OCI-LY3 (cell line): ENCODE results near the gene TP53.

ENCODE experiments used
- H2AFZ ChIP-seq: fragments of 200-600, 300-600 bp; shearing (Covaris generic); 2 replicates; pipeline ENCODE4 v1.6.0; 2014; ENCODE audit warnings: antibody characterized with exemption, low read depth, low read length
- H3K27ac ChIP-seq: fragments of 200-600, 300-600 bp; sonication (generic); 2 replicates; pipeline ENCODE4 v1.5.1; 2014; ENCODE audit warnings: mild to moderate bottlenecking, low read length, moderate library complexity, mixed read lengths
- H3K27me3 ChIP-seq: fragments of 200-600, 300-600 bp; sonication (generic); 2 replicates; pipeline ENCODE4 v1.6.1; 2014; ENCODE audit warnings: low read depth, low read length, mixed read lengths
- H3K36me3 ChIP-seq: fragments of 200-600, 300-600 bp; sonication (generic); replicated peaks from 2 replicates; pipeline ENCODE3; 2014; ENCODE audit warnings: low read depth, low read length, mixed read lengths
- H3K4me1 ChIP-seq: fragments of 300-600, 200-600 bp; sonication (generic); 2 replicates; pipeline ENCODE4 v1.6.1; 2014; ENCODE audit warnings: low read length, mixed read lengths
- H3K4me2 ChIP-seq: fragments of 200-600, 300-600 bp; sonication (generic); 2 replicates; pipeline ENCODE4 v1.6.1; 2014; ENCODE audit warnings: low read length, mixed read lengths
- H3K4me3 ChIP-seq: fragments of 300-600, 200-600 bp; sonication (generic); 2 replicates; pipeline ENCODE4 v1.5.1; 2014; ENCODE audit warnings: antibody characterized with exemption, mild to moderate bottlenecking, low read length, moderate library complexity
- H3K79me2 ChIP-seq: fragments of 300-600, 200-600 bp; shearing (Covaris generic); 2 replicates; pipeline ENCODE4 v1.6.1; 2014; ENCODE audit warnings: mild to moderate bottlenecking, low read length, mixed read lengths
- H3K9ac ChIP-seq: fragments of 300-600, 200-600 bp; shearing (Covaris generic); 2 replicates; pipeline ENCODE4 v1.6.0; 2014; ENCODE audit warnings: mild to moderate bottlenecking, low read length, moderate library complexity
- H3K9me3 ChIP-seq: fragments of 200-600, 300-600 bp; shearing (Covaris generic); 2 replicates; pipeline ENCODE4 v1.6.1; 2014; ENCODE audit warnings: low read length, mixed read lengths; ENCODE audit not compliant: insufficient read depth
- H4K20me1 ChIP-seq: fragments of 200-600, 300-600 bp; sonication (generic); 2 replicates; pipeline ENCODE4 v1.6.1; 2016; ENCODE audit warnings: low read length, mixed read lengths; ENCODE audit not compliant: insufficient read depth
- EZH2phosphoT487 ChIP-seq: fragments of 200-600 bp; shearing (Covaris generic); IDR thresholded peaks from 2 replicates; pipeline ENCODE4 v1.6.1; 2018; ENCODE audit warnings: antibody characterized with exemption, mixed run types, low read depth
- TF ChIP-seq, protein P1 (sequence below): fragments of 200-600, 300-600 bp; sonication (generic); IDR thresholded peaks from 2 replicates; pipeline ENCODE4 v1.5.1; 2014; ENCODE audit warnings: antibody characterized with exemption, low read length, low read depth

Gene TP53

DNA sequence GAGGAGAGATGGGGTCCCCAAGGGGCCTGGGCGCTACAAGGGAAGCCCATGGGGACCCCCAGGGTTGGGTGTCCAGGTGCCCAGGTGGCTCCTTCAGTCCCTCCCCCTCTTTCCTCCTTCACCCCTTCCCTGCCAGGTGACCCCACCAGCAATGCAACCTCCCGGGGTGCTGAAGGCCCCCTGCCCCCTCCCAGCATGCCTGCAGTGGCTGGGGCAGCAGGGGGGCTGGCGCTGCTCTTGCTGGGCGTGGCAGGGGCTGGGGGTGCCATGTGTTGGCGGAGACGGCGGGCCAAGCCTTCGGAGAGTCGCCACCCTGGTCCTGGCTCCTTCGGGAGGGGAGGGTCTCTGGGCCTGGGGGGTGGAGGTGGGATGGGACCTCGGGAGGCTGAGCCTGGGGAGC lies 21.7 kb upstream of the TP53 start:
- no peaks in the 10 kb centered on the region for H3K9me3 ChIP-seq
- peaks cover 9% of the 10 kb centered on the region for H3K4me1 ChIP-seq
- H3K36me3 ChIP-seq: no peaks in the 10 kb centered on the region
- TF ChIP-seq, protein P1, sequence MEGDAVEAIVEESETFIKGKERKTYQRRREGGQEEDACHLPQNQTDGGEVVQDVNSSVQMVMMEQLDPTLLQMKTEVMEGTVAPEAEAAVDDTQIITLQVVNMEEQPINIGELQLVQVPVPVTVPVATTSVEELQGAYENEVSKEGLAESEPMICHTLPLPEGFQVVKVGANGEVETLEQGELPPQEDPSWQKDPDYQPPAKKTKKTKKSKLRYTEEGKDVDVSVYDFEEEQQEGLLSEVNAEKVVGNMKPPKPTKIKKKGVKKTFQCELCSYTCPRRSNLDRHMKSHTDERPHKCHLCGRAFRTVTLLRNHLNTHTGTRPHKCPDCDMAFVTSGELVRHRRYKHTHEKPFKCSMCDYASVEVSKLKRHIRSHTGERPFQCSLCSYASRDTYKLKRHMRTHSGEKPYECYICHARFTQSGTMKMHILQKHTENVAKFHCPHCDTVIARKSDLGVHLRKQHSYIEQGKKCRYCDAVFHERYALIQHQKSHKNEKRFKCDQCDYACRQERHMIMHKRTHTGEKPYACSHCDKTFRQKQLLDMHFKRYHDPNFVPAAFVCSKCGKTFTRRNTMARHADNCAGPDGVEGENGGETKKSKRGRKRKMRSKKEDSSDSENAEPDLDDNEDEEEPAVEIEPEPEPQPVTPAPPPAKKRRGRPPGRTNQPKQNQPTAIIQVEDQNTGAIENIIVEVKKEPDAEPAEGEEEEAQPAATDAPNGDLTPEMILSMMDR: no peak
- TF ChIP-seq EZH2phosphoT487: no peak
- no peak overlapping the region for H3K4me2 ChIP-seq
- no peaks in the 10 kb centered on the region for H4K20me1 ChIP-seq
- H3K9ac ChIP-seq: no peak overlapping the region
- H2AFZ ChIP-seq: no peak overlapping the region
- no peak overlapping the region for H3K27ac ChIP-seq
- H3K27me3 ChIP-seq: peaks cover 16% of the 10 kb centered on the region
- H3K4me3 ChIP-seq: no peak overlapping the region
- H3K79me2 ChIP-seq: no peaks in the 10 kb centered on the region

DNA sequence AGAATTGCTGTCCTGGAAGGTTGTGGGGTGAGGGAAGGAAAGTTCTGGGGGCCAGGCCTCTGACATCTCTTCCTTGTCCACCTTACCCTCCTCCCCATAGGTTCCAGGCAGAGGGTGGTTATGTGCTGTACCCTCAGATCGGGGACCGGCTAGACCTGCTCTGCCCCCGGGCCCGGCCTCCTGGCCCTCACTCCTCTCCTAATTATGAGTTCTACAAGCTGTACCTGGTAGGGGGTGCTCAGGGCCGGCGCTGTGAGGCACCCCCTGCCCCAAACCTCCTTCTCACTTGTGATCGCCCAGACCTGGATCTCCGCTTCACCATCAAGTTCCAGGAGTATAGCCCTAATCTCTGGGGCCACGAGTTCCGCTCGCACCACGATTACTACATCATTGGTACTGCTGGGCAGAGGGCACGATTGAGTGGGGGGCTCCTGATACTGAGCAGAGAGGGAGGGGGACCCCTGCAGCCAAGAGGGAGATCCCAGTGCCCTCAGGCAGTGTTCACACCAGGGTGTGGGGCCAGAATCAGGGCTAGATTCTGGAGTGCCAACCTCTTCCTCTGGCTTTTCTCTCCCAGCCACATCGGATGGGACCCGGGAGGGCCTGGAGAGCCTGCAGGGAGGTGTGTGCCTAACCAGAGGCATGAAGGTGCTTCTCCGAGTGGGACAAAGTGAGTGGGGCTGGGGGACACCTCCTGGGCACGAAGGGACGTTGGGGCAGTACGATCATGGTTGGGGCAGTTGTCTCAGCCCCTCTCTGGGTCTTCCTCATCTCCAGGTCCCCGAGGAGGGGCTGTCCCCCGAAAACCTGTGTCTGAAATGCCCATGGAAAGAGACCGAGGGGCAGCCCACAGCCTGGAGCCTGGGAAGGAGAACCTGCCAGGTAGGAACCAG lies 20.8 kb upstream of the TP53 start:
- H3K9ac ChIP-seq: no peak overlapping the region
- H3K27me3 ChIP-seq: peaks cover 11% of the 10 kb centered on the region
- no peak overlapping the region for H3K27ac ChIP-seq
- H3K4me2 ChIP-seq: no peak overlapping the region
- no peaks in the 10 kb centered on the region for H3K79me2 ChIP-seq
- no peak overlapping the region for H3K4me3 ChIP-seq
- H3K4me1 ChIP-seq: peaks cover 9% of the 10 kb centered on the region
- no peaks in the 10 kb centered on the region for H4K20me1 ChIP-seq
- no peak overlapping the region for H2AFZ ChIP-seq
- H3K9me3 ChIP-seq: no peaks in the 10 kb centered on the region
- no peaks in the 10 kb centered on the region for H3K36me3 ChIP-seq
- TF ChIP-seq, protein P1: no peak
- no peak for TF ChIP-seq EZH2phosphoT487

DNA sequence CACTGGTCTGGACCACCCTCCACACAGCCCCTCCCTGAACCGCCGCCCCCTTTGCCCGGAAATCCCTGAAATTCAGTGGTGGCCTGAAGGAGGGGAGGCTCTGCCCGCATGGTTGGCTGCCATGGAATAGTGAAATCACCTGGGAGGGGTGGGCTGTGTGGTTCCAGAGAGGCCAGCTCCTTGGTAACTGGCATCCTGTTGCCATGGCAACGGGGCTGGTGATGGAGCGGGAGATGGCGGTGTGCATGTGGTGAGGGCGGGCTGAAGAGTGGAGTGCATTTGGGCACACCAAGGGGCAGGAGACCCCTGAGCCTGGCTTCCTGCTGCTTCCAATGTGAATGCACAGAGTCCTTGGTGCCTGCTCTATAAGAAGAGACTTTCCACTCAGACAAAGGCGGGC lies 20.2 kb upstream of the TP53 start:
- H4K20me1 ChIP-seq: no peaks in the 10 kb centered on the region
- H3K9me3 ChIP-seq: no peaks in the 10 kb centered on the region
- H3K4me1 ChIP-seq: peaks cover 9% of the 10 kb centered on the region
- H3K36me3 ChIP-seq: no peaks in the 10 kb centered on the region
- no peak overlapping the region for H3K27ac ChIP-seq
- H3K4me2 ChIP-seq: no peak overlapping the region
- H3K9ac ChIP-seq: no peak overlapping the region
- no peak overlapping the region for H3K4me3 ChIP-seq
- peaks cover 11% of the 10 kb centered on the region for H3K27me3 ChIP-seq
- H2AFZ ChIP-seq: no peak overlapping the region
- H3K79me2 ChIP-seq: no peaks in the 10 kb centered on the region
- TF ChIP-seq, protein P1: no peak

DNA sequence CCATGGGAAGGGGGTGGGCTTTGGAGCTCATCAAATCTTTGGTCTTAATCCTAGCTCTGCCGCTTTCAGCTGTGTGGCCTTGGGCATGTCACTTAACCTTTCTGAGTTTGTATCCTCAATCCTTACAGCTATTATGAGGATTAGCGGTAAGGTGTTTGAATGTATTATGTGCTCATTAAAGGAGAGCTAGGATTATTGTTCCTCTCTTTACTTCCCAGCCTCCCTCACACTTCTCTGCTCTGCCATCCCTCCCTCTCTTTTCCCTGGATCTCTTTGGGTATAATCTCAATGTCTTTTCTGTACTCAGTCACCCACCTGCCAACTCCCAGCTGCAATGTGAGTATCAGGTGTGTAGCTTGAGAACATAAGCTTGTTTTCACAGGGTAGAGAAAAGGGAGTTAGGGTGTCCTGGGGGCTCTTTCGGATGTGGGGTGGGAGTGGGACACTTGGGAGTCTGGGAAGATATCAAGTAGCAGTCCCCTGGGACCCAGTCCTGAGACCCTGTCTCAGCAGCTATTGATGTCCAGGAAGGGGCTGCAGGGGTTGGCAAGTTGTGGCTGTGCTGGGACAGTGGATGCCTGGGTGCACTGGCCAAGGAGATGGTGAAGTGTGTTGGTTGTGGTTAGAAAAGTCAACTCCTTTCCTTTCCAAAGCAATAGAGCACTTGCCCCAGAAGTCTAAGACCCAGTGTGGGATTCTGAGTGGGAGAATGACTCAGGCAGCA lies 19.5 kb upstream of the TP53 start:
- TF ChIP-seq, protein P1: no peak
- no peak for TF ChIP-seq EZH2phosphoT487
- no peak overlapping the region for H3K4me2 ChIP-seq
- no peak overlapping the region for H3K4me3 ChIP-seq
- peaks cover 9% of the 10 kb centered on the region for H3K4me1 ChIP-seq
- no peaks in the 10 kb centered on the region for H3K36me3 ChIP-seq
- H4K20me1 ChIP-seq: no peaks in the 10 kb centered on the region
- H3K27me3 ChIP-seq: peaks cover 11% of the 10 kb centered on the region
- H3K9ac ChIP-seq: no peak overlapping the region
- no peak overlapping the region for H2AFZ ChIP-seq
- H3K79me2 ChIP-seq: no peaks in the 10 kb centered on the region
- H3K27ac ChIP-seq: no peak overlapping the region
- no peaks in the 10 kb centered on the region for H3K9me3 ChIP-seq
